Smooth muscle cell of the brain vasculature (primary cell): Measurements from ENCODE around the gene FUT6.
"Not testable (repeated sequence)": the region's sequence is repeated elsewhere in the genome, so short reads cannot be mapped to it uniquely, and the experiment has no call there.

Experiments used
- DNase-seq: peaks from one replicate; pipeline ENCODE4 v3.0.0-alpha.2; 2012; ENCODE audit warnings: low read depth, low spot score

FUT6 gene

DNA sequence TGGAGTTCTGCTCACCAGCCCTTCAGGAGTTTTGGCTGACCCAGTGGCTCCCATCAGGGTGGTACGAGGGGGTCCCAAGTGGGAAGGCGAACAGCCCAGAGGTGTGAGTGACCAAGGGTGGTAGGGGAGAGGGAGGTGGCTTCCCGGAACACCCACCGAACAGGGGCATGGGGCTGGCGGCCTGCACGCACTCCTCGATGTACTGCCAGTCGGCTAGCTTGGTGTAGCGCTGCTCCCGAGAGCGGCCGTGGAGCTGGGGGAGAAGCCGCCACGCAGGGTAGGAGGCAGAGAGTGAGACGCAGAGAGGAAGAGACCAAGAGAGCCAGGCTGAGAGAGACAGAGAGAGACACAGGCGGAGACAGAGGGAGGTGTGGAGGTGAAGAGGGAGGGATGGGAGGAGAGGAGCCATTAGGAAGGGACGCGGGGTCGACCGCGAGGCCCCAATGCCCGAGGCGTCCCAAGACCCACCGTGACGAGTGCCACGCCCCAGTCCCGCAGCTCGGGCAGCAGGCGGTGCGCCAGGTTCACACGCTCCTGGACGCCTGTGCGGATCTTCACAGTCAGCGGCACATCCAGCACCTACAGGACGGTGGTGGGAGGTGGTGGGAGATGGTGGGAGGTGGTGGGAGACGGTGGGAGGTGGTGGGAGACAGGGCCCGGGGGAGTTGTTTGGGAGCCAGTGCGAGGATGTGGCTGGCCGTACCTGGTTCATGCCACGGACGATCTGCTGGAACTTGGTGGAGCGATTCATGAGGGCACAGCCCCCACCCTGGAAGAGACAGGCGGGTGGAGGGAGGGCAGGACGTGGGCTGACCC lies 52.7 kb downstream of the FUT6 start:
- DNase-seq = no peak

DNA sequence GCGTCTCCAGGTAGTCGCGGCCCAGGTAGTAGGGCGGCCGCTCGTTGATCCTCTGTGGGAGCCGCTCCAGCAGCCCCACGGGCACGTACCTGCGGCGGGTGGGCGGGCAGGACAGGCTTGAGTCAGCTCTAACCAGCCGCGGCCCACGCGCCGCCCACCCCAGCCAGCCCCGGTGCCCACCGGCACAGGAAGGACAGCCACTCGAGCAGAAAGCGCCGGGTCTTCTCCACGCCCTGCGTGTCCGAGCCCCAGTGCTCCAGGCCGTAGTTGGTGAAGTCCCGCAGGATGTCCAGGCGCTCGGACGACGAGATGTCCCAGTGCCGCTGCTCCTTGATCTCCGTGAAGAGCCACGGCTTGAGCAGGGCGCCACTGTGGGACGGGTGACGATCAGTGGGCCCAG lies 54.1 kb downstream of the FUT6 start:
- no peak for DNase-seq

DNA sequence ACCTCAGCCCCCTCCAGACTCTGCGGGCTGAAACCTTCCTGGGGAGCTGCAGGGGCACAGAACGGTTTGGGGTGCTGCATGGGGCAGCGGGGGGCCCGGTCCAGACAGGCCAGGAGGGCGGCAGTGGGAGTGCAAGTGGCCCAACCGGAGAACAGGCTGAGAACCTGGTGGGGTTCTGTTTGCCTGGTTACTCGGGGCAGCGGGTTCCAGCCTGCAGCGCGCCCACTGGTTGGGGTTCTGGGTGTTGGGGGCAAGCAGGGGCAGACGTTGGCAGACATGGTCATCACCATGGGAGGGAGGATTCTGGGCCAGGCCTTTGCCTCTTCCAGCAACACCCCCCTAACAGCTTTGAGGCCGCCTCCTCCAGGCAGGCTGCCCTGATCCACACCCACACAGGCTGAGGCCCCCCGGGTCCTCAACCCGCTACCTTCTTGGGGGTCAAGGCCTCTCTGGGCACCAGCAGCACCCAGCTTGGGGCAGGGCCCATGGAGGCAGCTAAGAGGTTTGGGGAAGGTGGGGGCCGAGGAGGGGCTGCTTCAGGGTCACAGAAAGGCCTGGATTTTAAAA lies 54.8 kb downstream of the FUT6 start, which contains the start of gene PRR22:
PRR22 (minus strand) TSS at position 166 of the 567 bp plus-strand sequence; CDS start at position 80, 86 bp downstream.
- DNase-seq = no peak

DNA sequence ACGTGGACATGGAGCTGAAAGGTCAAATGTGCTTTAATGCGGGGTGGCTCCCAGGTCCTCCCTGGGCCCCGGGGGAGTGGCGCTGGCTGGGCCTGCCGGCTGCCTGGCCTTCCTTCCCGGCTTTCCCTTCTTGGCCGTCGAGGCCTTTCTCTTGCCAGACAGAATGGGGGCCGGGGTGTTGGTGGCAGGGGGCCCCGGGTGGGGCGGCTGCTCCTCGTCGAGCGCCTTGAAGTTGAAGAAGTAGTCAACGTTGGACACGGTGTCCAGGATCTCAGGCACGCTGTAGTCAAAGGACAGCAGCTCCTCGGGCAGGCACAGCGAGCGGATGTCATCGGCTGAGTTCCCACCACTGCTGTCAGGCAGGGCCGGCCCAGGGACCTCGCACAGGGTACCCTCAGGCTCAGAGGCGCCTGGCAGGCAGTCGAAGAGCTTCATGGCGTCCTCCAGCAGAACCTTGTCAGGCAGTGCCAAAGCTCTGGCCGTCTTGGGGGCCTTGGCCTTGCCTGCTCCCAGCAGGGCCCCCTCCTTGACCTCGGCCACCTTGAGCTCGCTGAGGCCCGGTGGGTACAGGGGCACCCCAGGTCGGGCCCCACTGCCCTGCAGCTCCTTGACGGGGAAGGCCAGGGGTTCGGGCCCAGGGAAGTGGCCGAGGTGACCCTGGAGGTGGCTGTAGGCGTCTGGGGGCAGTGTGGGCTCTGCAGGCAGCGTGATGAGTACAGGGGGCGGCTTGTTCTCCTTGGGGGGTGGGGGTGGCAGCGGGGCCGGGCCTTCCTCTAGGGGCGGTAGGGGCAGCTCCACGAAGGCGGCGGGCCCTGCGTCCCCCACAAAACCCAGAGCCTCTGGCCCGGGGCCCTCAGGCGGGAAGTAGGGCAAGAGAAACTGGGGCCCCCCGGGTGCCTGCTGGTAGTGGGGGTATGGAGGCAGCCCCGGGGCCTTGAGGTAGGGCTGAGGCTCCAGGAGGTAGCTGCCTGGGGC lies 56.3 kb downstream of the FUT6 start:
- DNase-seq = no peak

DNA sequence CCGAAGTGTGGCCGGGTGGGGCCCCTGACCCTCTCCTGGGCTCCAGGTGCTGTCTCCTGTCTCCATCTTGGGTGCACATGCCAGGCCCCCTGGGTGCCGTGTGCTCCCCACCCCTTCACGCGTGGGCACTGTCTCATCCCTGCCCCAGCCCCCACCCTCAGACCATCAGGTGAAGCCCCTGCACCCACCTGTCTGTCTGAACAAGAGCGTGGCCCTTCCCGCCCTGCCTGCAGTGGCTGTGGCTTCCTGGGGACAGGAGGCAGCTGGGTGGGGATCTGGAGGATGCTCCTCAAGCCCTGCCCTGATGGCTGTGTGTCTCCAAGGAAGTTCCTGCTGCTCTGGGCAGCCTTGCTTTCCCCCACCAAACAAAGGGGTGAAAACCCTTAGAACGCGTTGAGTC lies 57.2 kb downstream of the FUT6 start:
- DNase-seq = no peak

DNA sequence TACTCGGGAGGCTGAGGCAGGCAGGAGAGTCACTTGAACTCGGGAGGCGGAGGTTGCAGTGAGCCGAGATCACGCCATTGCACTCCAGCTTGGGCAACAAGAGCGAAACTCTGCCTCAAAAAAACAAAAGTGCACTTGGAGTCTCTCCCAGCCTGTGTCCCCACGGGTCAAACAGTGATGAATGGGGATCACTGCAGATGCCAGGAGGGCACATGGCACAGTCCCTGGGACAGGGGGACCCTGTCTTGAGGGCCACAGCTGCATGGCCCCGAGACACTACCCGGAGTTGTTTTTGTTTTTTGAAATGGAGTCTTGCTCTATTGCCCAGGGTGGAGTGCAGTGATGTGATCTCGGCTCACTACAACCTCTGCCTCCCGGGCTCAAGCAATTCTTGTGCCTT lies 58.6 kb downstream of the FUT6 start:
- not testable (repeated sequence) for DNase-seq
